Colon (tissue), 2 donors: Measurements from ENCODE around the gene OR2T5.
"Not testable (repeated sequence)": the region's sequence is repeated elsewhere in the genome, so short reads cannot be mapped to it uniquely, and the experiment has no call there.

Experiments used
- FAIRE-seq: peaks from 2 replicates; lab custom pipeline; 2012; peaks lifted over from hg19 to GRCh38; lab: Jason Lieb, UNC
- donor health status: control.
- donor health status: control.

OR2T5 gene, protein sequence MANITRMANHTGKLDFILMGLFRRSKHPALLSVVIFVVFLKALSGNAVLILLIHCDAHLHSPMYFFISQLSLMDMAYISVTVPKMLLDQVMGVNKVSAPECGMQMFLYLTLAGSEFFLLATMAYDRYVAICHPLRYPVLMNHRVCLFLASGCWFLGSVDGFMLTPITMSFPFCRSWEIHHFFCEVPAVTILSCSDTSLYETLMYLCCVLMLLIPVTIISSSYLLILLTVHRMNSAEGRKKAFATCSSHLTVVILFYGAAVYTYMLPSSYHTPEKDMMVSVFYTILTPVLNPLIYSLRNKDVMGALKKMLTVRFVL

DNA sequence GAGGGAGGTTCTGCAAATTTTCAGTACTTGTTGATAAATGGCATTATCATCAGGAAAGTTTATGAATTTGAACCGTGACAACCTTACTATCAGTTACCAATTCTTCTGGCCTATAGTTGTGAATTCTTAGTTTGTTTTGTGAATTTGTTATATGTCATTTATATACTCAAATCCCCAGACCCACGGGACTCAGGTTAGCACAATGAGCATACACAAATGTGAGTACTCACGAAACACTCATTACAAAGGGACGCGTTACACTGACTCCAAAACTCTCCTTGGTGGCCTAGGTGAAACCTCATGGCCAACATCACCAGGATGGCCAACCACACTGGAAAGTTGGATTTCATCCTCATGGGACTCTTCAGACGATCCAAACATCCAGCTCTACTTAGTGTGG, at the start of gene OR2T5:
Gene OR2T5, plus strand, starts transcription at position 301 of the 400 bp plus-strand sequence. Its CDS starts 0 bp downstream, at position 301.
- not testable (repeated sequence) for FAIRE-seq

DNA sequence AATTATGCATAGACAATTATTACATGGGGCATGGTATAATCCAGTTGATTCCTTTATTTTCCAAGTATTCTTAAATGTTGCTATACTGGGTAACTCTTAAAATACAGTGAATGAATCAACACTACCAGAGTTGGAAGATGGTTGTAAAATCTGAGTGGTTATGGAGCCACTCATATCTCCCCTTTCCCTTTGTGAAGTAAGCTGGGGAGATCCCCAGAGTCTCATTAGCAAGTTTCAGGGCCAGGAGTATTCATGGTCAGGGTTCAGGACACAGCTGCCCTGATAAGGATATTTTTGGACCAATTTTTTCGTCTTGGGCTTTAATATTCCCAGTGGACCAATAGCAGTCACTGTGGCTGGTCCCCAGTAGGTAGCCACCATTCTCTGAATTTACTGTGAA, 49.7 kb upstream of the OR2T5 start:
- FAIRE-seq: not testable (repeated sequence)

DNA sequence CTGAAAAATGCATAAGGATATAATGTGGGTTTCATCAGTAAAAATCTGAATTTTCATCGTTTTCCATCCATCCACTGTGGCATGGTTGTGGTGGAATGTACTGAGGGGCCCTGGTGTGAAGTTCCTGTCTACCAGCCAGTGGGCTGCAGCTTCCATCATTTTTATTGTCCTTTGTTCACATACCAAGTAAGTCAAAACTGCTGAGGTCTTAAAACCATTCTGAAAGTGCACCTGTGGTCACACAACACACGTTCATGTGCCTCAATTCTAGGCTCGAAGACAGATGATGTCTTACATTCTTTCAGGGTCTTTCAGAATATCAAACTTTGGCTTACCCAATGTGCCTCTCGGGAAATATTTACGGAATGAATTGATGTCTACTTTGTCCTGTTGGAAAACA, 49.1 kb upstream of the OR2T5 start:
- not testable (repeated sequence) for FAIRE-seq

DNA sequence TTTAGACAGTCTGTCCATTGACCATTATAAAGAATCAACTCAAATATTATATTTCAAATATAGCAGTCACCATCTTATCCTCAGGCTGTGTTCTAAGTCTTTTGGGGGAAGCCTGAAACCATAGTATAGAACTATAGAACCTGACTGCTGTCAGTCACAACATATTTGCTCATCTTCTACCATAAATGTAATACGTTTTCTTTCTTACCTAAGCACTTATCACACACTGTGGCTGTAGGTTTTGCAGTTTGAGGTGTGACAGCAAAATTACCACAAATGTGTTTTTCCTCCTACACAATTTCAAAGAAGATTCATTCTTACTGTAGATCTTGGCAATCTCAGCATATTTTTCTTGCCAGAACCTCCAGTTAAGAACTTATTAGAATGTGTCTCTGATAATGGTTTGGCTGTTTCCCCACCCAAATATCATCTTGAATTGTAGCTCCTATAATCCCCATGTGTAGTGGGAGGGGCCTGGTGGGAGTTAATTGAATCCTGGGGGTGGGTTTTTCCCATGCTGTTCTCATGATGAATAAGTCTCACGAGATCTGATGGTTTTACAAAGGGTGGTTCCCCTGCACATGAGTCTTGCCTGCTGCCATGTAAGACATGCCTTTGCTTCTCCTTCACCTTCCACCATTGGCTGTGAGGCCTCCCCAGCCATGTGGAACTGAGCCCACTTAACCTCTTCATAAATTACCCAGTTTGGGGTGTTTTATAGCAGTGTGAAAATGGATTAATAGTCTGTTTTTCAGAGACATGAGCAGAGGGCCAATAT, 45.7 kb upstream of the OR2T5 start:
- FAIRE-seq: not testable (repeated sequence)

DNA sequence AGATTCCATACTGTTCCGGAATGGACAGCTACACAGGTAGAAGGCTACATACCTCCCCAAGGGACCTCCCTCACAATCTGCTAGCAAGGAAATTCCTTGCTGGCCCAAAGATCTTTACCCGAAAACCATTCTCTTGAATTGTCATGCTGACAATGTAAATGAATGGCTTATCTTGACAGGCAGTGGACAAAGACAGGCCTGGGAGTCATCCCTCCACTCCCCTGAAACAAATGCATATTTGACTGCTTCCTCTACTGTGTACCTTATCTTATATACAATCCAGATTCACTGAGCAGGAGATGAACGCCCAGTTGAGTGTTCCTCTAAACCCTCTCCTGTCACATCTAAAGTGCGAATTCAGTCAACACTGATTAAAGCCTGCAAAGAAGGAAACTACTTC, 43.8 kb upstream of the OR2T5 start:
- FAIRE-seq: not testable (repeated sequence)

DNA sequence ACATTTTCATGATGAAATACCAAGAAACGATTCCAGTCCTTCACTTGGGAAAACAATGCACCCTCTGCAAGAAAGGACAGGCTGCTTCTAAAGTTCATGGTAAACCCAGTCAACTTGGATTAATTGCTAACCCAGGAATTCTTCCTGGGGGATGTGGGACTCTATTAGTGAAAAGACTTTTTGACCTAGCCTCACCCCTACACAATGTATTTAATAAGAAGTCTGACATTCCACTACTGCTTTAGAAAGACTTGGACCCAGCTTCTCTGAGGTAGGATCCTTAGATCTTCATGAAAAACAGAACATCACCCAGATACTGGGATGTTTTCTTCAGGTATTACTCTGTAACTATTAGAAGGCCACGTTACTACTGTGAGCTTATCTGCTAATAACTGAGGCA, 43.0 kb upstream of the OR2T5 start, which contains the start of gene OR2T2:
Gene OR2T2, plus strand, starts transcription at position 239 of the 400 bp plus-strand sequence. CDS start 7,161 bp downstream, outside the sequence.
- FAIRE-seq: not testable (repeated sequence)

DNA sequence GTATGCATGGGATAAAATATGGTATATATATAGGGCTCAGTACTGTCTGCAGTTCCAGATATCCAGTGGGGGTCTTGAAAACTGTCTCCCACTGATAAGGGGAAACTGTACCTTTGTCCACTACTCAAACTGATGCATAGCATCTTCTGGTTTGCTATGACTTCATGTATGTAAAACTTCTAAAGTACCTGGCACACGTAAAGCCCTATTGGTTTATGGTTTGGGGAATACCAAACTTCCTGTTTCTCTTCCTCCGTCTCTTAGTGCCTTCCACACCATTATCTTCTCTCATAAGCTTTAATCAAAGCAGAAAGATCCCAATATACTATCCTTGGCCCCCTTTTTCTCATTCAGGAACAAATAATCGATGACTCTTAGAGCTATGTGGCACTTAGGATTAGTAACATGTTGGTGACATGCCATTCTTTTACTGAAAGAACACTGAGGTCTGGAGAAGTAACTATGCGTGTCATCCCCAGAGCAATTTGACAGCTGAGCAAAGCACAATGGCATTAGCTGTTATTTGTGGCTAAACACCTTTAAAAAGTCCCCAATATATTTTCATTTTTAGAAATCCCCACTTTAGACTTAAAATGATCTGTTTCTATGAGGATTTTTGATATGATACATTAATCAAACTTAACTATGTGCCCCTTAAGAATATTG, 39.8 kb upstream of the OR2T5 start:
- FAIRE-seq: not testable (repeated sequence)

DNA sequence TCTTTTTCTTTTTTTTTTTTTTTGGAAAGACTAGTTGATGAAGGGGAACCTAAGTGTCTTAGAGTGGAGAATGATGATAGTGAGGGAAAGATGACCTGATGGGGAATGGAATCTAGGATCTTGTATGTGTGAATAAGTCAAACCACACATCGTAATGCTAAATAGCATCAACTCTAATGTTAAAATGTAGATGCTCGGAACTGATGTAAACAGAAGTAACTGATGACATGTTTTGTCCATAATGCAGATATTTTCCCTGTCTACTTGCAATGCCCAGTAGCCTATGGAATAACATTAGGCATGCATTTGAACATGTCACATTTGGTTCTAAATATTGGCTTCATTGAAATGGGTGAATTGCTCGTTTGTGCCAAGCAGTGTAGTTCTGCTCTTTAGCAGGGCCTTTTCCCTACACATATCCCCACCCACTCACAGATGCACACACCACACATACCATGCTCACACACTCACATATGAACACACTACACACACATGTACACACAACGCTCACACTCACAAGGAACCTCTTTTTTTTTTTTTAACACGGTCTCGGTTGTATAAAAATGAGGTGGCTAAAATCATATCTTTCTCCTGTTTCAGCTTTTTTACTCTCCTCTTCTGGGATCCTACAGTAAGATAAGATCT, 38.4 kb upstream of the OR2T5 start:
- FAIRE-seq: not testable (repeated sequence)

DNA sequence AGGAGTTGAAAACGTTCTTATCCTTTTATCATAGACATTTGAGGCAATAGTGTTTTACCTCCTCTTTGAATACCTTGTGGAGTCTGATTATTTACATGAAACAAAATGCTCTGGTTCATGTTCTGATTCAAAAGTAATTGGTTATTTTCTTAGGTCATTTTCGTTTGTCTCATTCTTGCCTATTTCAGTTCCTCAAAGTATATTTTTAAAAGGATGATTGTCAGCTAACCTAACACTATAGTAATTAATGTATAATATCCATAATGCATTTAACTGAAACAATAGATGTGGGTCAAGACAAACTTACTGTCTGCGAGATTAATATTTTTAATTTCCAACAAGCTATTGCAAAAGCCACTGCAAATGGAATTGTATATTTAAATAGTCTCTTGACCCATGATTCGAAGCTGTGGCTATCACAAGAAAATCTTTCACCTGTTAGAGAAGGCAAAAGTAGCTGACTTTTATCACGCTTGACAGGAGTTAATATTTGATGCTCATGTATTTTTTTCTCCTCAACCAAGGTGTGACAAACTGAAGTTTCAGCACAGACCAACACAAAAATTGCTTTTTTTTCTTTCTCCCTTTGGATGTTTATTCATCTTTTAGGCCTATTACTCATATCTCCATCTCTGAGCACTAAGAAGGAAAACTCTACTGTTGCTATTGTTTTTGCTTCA, 37.8 kb upstream of the OR2T5 start:
- FAIRE-seq: not testable (repeated sequence)

DNA sequence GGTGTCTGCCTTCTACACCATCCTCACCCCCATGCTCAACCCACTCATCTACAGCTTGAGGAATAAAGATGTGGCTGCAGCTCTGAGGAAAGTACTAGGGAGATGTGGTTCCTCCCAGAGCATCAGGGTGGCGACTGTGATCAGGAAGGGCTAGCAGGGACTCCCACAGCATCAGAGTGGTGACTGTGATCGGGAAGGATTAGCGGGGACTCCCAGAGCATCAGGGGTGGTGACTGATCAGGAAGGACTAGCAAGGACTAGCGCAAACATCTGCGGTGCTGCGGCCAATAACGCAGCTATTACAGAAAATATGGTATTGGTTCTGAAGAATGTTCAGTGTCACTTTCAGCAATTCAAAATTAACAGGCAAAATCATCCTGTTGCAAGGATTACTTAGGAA, 34.8 kb upstream of the OR2T5 start:
- not testable (repeated sequence) for FAIRE-seq

DNA sequence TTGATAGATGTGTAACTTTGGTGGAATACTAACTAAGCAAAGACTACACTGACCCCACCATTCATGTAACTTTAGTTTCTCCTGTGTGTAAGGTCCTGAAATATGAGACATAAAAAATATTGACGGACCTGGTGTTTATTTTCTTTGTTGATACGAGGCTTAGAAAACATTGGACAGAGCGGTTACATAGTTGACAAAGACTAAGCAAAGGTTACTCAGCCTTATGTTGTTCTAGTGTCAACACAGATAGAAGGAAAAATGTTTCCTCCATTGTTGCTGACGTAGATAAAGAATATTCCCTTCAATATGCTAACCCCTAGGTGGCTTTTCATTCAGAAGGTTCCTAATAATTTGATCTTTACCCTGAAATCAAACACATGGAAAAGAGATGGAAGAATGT, 33.3 kb upstream of the OR2T5 start:
- not testable (repeated sequence) for FAIRE-seq

DNA sequence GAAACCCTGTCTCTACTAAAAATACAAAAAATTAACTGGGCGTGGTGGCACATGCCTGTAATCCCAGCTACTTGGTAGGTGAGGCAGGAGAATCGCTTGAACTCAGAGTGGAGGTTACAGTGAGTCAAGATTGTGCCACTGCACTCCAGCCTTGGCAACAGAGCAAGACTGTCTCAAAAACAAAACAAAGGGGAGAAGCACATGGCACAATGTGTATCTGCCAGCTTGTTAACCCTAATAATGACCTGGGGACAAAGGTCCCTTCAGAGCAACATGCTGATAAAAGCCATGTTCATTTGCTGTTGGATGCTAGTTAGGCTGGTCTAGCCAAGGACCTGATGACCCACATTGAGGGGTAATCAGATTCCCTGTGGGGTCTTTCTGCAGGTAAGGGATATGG, 31.8 kb upstream of the OR2T5 start:
- not testable (repeated sequence) for FAIRE-seq

DNA sequence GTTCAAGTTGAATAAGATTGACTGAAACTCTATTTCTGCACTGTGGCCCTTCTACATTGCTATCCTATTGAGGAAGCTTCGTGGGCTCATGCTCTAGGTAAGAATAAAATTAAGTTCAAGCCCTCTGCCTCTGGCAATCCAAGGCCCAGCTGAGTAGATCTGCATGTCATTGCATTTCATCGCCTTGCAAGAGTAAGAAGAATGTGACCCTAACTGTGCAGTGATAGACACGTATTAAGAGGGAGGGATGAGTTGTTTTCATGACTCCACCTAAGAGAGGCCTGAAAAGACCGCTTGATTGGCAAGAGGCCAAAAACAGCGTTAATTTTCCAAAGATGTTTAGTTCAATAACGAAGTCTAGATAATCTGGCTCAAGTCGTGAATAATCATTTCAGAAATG, 29.3 kb upstream of the OR2T5 start:
- not testable (repeated sequence) for FAIRE-seq

DNA sequence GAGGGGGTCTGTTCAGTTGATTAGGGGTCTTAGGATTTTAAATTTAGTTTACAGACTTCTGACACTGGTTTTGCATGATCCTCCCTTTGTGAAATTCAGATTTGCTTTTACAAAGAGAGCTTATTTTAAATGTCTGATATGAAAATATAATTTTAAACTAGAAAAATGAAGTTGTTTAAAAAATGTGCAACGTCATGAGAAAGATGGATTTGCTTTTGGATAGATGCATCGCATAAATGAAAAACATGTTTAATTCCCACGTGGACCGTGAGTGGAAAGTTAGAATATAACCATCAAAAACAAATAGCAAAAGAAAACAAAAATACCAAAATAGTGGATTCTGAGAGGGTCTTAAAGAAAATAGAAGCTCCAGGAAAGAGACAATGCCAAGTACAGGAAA, 17.2 kb upstream of the OR2T5 start:
- no peak for FAIRE-seq

DNA sequence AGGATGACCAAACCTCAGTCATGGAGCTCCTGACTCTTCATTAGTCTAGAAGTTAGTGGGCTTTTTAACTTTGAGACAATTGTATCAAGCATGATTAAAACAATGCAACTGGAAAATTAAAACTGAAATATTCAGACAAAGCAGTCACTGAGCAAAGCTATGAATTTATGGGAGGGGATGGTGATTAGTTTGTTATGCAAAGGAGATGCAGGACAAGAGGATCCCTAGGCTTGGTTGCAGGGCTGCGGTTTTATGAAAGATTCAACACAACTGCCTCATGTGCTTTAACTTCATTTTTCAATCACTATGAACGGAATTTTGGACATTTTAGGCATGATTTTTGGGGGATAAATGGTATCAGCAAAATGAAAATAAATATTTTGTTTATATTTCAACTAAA, 16.3 kb upstream of the OR2T5 start:
- FAIRE-seq: not testable (repeated sequence)

DNA sequence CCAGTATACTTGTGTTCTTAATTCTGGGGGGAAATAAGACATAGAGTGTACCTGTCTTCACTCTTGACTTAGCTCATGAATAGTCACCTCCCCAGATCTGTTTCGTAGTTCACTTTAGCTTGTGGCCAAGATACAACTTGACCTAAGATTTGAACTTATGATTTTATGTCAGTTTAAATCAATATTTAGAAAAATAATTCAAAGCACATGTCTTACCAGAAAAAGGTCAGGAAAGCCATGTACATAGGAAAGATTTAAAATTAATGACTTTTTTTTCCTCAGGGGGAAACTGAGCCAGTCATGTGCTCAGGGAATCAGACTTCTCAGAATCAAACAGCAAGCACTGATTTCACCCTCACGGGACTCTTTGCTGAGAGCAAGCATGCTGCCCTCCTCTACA, 15.3 kb upstream of the OR2T5 start, which contains the start of gene OR2T3:
Gene OR2T3, plus strand, starts transcription at position 301 of the 400 bp plus-strand sequence. Its CDS starts 0 bp downstream, at position 301.
- FAIRE-seq: not testable (repeated sequence)

DNA sequence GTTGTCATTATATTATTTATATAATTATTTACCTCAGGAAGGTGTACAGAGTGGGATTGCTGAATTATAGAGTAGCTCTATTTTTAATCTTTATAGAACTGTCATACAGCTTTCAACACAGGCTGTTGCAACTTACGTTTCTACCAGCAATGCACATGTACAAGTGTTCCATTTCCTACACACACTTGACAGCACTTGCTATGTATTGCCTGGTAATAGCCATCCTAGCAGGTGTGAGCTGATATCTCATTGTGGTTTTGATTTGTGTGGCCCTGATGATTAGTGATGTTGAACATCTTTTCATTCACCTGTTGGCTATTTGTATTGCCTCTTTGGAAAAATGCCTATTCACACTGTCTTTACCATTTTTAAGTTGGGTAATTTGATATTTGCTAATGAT, 12.7 kb upstream of the OR2T5 start:
- not testable (repeated sequence) for FAIRE-seq

DNA sequence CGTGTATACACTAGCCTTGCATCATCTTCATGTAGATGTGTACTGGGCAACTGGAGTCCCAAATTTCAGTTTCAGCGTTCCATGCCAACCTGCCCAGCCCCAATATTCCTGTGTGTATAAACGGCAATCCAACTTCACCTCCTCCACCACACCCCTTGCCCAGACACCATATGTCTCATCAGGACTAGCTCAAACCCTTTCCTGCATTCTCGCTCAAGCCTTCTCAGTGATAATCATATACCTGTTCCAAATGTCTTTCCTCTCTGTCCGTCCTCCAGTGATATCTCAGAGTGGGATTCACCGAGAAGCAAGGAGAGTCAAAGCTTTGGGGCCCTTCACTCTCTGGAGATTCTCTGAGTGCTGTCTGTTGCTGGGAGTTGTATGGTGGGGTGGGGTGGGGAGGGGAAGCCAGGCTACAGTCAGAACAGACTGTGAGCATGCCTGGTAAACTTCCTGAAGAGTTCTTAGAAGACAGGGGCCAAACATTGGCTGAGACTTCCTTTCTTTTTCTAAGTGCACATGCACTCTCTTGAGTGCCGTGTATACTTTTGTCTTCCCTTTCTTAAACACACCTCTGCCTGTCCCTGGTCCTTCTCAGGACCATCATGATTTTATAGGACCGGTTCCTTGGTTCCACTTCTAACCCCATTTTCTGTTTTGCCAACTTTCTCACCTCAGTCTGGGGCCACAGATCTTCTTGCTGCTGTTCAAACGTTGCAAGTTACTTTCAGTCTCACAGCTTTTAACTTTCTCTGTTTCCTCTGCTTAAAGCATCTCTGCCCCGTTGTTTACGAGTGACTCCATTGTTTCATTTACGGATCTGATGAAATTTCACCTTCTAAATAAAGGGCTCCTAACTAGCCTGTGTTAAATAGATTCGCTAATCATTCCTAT, 6.5 kb upstream of the OR2T5 start:
- not testable (repeated sequence) for FAIRE-seq

DNA sequence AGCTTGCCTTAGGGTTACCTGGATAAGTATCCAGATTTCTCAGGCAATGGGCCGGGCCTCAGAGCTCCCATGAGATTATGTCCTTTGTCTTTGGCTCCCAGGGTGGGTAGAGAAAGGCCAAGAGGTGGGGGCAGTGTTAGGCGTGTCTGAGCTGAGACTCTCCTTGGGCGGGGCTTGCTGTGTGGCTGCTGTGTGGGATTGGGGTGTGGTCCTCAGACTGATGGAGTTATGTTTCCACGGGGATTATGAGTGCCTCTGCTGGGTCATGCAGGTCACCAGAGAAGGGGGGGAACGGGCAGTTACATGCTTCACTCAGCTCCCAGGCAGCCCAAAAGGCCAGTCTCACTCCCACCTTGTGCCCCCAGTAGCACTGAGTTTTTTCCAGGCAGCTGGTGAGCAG, 8.3 kb downstream of the OR2T5 start:
- not testable (repeated sequence) for FAIRE-seq

DNA sequence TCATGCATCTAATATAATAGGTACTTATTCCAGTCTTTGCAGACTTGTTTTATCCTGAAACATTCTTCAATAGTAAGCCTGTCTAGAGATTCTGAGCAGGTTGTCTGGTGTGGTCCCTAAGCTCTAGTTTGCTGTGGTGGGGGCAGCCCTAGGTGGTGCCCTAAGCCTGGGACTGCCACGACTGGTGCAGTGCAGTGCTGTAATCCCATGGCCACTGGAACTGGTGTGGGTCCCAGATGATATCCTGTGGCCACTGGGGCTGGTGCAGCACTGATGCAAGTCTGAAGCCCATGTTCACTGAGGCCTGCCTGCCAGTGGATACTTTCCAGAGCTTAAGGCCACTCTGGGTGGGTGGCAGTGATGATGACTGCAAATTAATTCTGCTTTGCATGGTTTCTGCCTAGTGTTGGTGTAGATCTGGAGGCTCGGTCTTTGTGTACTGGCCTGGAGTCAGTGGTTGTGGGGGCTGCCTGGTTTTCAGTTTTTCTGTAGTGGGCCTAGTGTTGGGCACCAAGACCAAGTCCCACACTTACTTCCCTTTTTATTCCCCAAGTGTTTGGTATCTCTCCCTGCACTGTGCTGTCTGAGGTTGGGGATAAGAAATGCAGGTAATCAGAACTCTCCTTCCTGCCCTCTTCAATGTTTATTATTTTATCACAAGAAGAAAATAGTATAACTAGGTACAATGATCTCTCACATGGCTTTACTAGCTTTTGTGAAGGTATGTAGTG, 12.1 kb downstream of the OR2T5 start:
- FAIRE-seq: not testable (repeated sequence)
